HepG2 (cell line): Measurements from ENCODE around the gene SPSB2. TPM values are rescaled to one million over a fixed set of nuclear protein-coding genes. Genes with fewer than 3 reads are reported as not detected.

Experiments used
- GATAD1 ChIP-seq: IDR thresholded peaks from 2 replicates; pipeline ENCODE4 v1.6.1; 2016; ENCODE audit warnings: missing genetic modification reagents, missing compliant biosample characterization
- MAF1 ChIP-seq: sonication (generic); formaldehyde crosslinking; IDR thresholded peaks from 2 replicates; pipeline ENCODE4 v1.5.0; 2020; ENCODE audit warnings: missing genetic modification reagents, borderline replicate concordance
- MYC ChIP-seq: sonication (generic); formaldehyde crosslinking; IDR thresholded peaks from 2 replicates; pipeline ENCODE4 v1.9.0; 2021; ENCODE audit warnings: missing genetic modification reagents, borderline replicate concordance
- MYNN ChIP-seq: sonication (generic); formaldehyde crosslinking; IDR thresholded peaks from 2 replicates; pipeline ENCODE4 v1.4.0; 2020; ENCODE audit warnings: mild to moderate bottlenecking, low read depth, missing genetic modification reagents
- NFE2L1 ChIP-seq: sonication (generic); formaldehyde crosslinking; IDR thresholded peaks from 2 replicates; pipeline ENCODE4 v1.4.0; 2020; ENCODE audit warnings: missing genetic modification reagents, mild to moderate bottlenecking, borderline replicate concordance
- NR2F2 ChIP-seq: IDR thresholded peaks from 2 replicates; pipeline ENCODE4 v1.6.1; 2012; ENCODE audit warnings: low read depth, inconsistent platforms, borderline replicate concordance
- SALL2 ChIP-seq: sonication (generic); formaldehyde crosslinking; IDR thresholded peaks from 2 replicates; pipeline ENCODE4 v1.8.1; 2023; ENCODE audit warnings: mild to moderate bottlenecking, missing genetic modification reagents, inconsistent platforms
- SMAD9 ChIP-seq: sonication (generic); formaldehyde crosslinking; IDR thresholded peaks from 2 replicates; pipeline ENCODE4 v1.5.1; 2020; ENCODE audit warnings: mild to moderate bottlenecking, missing genetic modification reagents
- SMARCC2 ChIP-seq: fragments of 450-650 bp; IDR thresholded peaks from 2 replicates; pipeline ENCODE4 v1.6.1; 2017; ENCODE audit warnings: antibody characterized with exemption, mild to moderate bottlenecking
- SMARCE1 ChIP-seq: fragments of 450-650 bp; IDR thresholded peaks from 2 replicates; pipeline ENCODE4 v1.6.1; 2017; ENCODE audit warnings: borderline replicate concordance
- TFE3 ChIP-seq: IDR thresholded peaks from 2 replicates; pipeline ENCODE4 v1.6.1; 2016
- ZNF232 ChIP-seq: sonication (generic); formaldehyde crosslinking; IDR thresholded peaks from 2 replicates; pipeline ENCODE4 v1.4.0; 2020; ENCODE audit warnings: missing genetic modification reagents, borderline replicate concordance
- ZNF275 ChIP-seq: sonication (generic); formaldehyde crosslinking; IDR thresholded peaks from 2 replicates; pipeline ENCODE4 v1.8.0; 2022; ENCODE audit warnings: missing genetic modification reagents, mild to moderate bottlenecking, inconsistent platforms, borderline replicate concordance
- ZNF382 ChIP-seq: sonication (generic); formaldehyde crosslinking; IDR thresholded peaks from 2 replicates; pipeline ENCODE4 v1.5.0; 2020; ENCODE audit warnings: missing genetic modification reagents, mild to moderate bottlenecking, borderline replicate concordance
- ZNF430 ChIP-seq: sonication (generic); formaldehyde crosslinking; IDR thresholded peaks from 2 replicates; pipeline ENCODE4 v1.9.0; 2021; ENCODE audit warnings: mild to moderate bottlenecking, missing genetic modification reagents
- polyA plus RNA-seq, 8 experiments: library from polyadenylated mRNA; depleted of rRNA in 3 of 8; stranded (reverse) in 7 of 8; unstranded in 1 of 8; fragments of >200 nt; fragmentation: Illumina TruSeq in 4 of 8; extraction: Trizol in 4 of 8; gene quantifications; 2 replicates each; pipeline versions ENCODE4 v1.2.1 to v1.2.3, GENCODE V29; 2011 to 2016; ENCODE audit warnings: low read depth in 4 of 8, missing spikeins in 1 of 8, mixed read lengths in 1 of 8; ENCODE audit not compliant: insufficient read depth in 1 of 8
- total RNA-seq, 5 experiments: library from RNA; depleted of rRNA; stranded (reverse); fragments of >200 nt; fragmentation: Illumina TruSeq; extraction: Trizol; gene quantifications; 2 replicates each; pipeline ENCODE4 v1.2.3, GENCODE V29; 2016; ENCODE audit warnings: low read depth in 1 of 5
- TF ChIP-seq, protein P1 (sequence below): sonication (generic); formaldehyde crosslinking; IDR thresholded peaks from 2 replicates; pipeline ENCODE4 v1.4.0; 2020; ENCODE audit warnings: low read depth, missing genetic modification reagents
- TF ChIP-seq, protein P2 (sequence below): sonication (generic); formaldehyde crosslinking; IDR thresholded peaks from 2 replicates; pipeline ENCODE4 v1.4.0; 2020; ENCODE audit warnings: missing genetic modification reagents

The SPSB2 gene
- total and polyA plus RNA-seq, 2 of the 13 experiments (the other 11 are each of a cell fraction or from before 2014, with no cell fraction given), result 2.0 to 6.2 TPM

- TF ChIP-seq TFE3 (peak; percentile 51; the same call in 1 of the 2 replicates), NR2F2 (no peak; the same call in 1 of the 2 replicates), GATAD1 (peak; percentile 78; the same call in 1 of the 2 replicates), SMAD9 (CRISPR knock-in tag) (no peak), MYC (peak; percentile 91), NFE2L1 (CRISPR knock-in tag) (no peak), ZNF430 (no peak; the same call in 1 of the 2 replicates), ZNF275 (CRISPR knock-in tag) (no peak), SMARCC2 (no peak), ZNF232 (CRISPR knock-in tag) (no peak), MAF1 (CRISPR knock-in tag) (no peak), SALL2 (CRISPR knock-in tag) (no peak; the same call in 1 of the 2 replicates), SMARCE1 (no peak), ZNF382 (CRISPR knock-in tag) (no peak), MYNN (CRISPR knock-in tag) (no peak; the same call in 1 of the 2 replicates)
- TF ChIP-seq, protein P1, sequence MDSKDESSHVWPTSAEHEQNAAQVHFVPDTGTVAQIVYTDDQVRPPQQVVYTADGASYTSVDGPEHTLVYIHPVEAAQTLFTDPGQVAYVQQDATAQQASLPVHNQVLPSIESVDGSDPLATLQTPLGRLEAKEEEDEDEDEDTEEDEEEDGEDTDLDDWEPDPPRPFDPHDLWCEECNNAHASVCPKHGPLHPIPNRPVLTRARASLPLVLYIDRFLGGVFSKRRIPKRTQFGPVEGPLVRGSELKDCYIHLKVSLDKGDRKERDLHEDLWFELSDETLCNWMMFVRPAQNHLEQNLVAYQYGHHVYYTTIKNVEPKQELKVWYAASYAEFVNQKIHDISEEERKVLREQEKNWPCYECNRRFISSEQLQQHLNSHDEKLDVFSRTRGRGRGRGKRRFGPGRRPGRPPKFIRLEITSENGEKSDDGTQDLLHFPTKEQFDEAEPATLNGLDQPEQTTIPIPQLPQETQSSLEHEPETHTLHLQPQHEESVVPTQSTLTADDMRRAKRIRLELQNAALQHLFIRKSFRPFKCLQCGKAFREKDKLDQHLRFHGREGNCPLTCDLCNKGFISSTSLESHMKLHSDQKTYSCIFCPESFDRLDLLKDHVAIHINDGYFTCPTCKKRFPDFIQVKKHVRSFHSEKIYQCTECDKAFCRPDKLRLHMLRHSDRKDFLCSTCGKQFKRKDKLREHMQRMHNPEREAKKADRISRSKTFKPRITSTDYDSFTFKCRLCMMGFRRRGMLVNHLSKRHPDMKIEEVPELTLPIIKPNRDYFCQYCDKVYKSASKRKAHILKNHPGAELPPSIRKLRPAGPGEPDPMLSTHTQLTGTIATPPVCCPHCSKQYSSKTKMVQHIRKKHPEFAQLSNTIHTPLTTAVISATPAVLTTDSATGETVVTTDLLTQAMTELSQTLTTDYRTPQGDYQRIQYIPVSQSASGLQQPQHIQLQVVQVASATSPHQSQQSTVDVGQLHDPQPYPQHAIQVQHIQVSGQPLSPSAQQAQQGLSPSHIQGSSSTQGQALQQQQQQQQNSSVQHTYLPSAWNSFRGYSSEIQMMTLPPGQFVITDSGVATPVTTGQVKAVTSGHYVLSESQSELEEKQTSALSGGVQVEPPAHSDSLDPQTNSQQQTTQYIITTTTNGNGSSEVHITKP, result no peak
- TF ChIP-seq, protein P2, sequence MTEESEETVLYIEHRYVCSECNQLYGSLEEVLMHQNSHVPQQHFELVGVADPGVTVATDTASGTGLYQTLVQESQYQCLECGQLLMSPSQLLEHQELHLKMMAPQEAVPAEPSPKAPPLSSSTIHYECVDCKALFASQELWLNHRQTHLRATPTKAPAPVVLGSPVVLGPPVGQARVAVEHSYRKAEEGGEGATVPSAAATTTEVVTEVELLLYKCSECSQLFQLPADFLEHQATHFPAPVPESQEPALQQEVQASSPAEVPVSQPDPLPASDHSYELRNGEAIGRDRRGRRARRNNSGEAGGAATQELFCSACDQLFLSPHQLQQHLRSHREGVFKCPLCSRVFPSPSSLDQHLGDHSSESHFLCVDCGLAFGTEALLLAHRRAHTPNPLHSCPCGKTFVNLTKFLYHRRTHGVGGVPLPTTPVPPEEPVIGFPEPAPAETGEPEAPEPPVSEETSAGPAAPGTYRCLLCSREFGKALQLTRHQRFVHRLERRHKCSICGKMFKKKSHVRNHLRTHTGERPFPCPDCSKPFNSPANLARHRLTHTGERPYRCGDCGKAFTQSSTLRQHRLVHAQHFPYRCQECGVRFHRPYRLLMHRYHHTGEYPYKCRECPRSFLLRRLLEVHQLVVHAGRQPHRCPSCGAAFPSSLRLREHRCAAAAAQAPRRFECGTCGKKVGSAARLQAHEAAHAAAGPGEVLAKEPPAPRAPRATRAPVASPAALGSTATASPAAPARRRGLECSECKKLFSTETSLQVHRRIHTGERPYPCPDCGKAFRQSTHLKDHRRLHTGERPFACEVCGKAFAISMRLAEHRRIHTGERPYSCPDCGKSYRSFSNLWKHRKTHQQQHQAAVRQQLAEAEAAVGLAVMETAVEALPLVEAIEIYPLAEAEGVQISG (CRISPR knock-in tag), result peak; percentile 72
These were observed 742 bp downstream of the SPSB2 start (continued) for GRCh38 chr12:6872073-6873048.
